SK-N-SH (cell line): ENCODE data around the gene TOR1AIP1.

Experiments
- CTCF ChIP-seq: fragments of 200-600 bp; sonication (generic); IDR thresholded peaks from 2 replicates; pipeline ENCODE4 v1.6.1; 2017; ENCODE audit warnings: antibody characterized with exemption, mild to moderate bottlenecking, moderate library complexity
- IRF3 ChIP-seq: fragments of 150-350 bp; IDR thresholded peaks from 2 replicates; pipeline ENCODE4 v1.6.1; 2016; ENCODE audit warnings: mild to moderate bottlenecking, low read depth, low read length
- JUND ChIP-seq: IDR thresholded peaks from 2 replicates; pipeline ENCODE4 v1.4.0; 2012
- NRF1 ChIP-seq: IDR thresholded peaks from 2 replicates; pipeline ENCODE4 v1.6.1; 2012; ENCODE audit warnings: low read depth, mild to moderate bottlenecking, low read length
- RAD21 ChIP-seq: IDR thresholded peaks from 2 replicates; pipeline ENCODE4 v1.6.1; 2012; ENCODE audit warnings: mild to moderate bottlenecking, low read length
- RFX5 ChIP-seq: IDR thresholded peaks from 2 replicates; pipeline ENCODE4 v1.6.1; 2012; ENCODE audit warnings: mild to moderate bottlenecking, improper control_type of control experiment, low read length
- USF1 ChIP-seq: IDR thresholded peaks from 2 replicates; pipeline ENCODE4 v1.4.0; 2012; ENCODE audit warnings: low read depth, borderline replicate concordance

GRCh38 chr1:179881642-179882252 lies 338 bp upstream of the TOR1AIP1 start:
- TF ChIP-seq USF1 (no peak), CTCF (no peak), RAD21 (no peak), RFX5 (no peak), JUND (no peak), NRF1 (no peak), IRF3 (no peak)
